H1 (cell line): ENCODE measurements around the gene ETNK1.

Source experiments
- EP300 ChIP-seq, 2 experiments: IDR thresholded peaks; 1 replicate in 1 of 2; 2 replicates in 1 of 2; pipeline ENCODE4 v1.6.1; 2011 to 2012; ENCODE audit warnings: low read depth in 2 of 2, low read length in 2 of 2, mild to moderate bottlenecking in 2 of 2, borderline replicate concordance in 1 of 2, inconsistent platforms in 1 of 2, moderate library complexity in 1 of 2
- EZH2 ChIP-seq: fragments of 200-600 bp; sonication (generic); IDR thresholded peaks from 2 replicates; pipeline ENCODE4 v1.7.1; 2012; ENCODE audit warnings: low read depth, mild to moderate bottlenecking, moderate library complexity, low read length, inconsistent platforms; ENCODE audit not compliant: severe bottlenecking
- POLR2A ChIP-seq, 2 experiments: IDR thresholded peaks; 1 replicate in 1 of 2; 2 replicates in 1 of 2; pipeline ENCODE4 v1.6.1; 2011; ENCODE audit warnings: low read depth in 2 of 2, low read length in 2 of 2, mild to moderate bottlenecking in 2 of 2; ENCODE audit errors: control extremely low read depth in 1 of 2
- TEAD4 ChIP-seq: IDR thresholded peaks from 2 replicates; pipeline ENCODE4 v1.6.1; 2012; ENCODE audit warnings: low read depth, low read length, inconsistent platforms, mixed read lengths
- TF ChIP-seq, protein P1 (sequence below), 3 experiments: IDR thresholded peaks; 1 replicate in 2 of 3; 2 replicates in 1 of 3; pipeline versions ENCODE4 v1.5.1 to v1.6.1; 2011; ENCODE audit warnings: low read length in 3 of 3, mild to moderate bottlenecking in 3 of 3, inconsistent platforms in 2 of 3, low read depth in 1 of 3, moderate library complexity in 1 of 3; ENCODE audit not compliant: insufficient read depth in 1 of 3; ENCODE audit errors: control extremely low read depth in 1 of 3

DNA sequence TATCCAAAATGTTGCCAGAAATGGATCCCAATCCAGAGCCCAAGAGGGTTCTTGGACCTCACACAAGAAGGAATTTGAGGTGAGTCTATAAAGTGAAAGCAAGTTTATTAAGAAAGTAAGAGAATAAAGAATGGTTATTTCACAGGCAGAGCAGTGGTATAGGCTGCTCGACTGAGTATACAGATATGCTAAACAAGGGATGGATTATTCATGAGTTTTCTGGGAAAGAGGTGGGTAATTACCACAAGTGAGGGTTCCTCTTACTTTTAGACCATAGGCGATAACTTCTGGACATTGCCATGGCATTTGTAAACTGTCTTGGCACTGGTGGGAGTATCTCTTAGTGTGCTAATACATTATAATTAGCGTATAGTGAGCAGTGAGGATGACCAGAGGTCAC lies 73.6 kb downstream of the ETNK1 start:
- TF ChIP-seq EP300 (IDR thresholded peaks at IDR 0.05; ENCODE audit: borderline replicate concordance in 1 of 2, low read depth in 2 of 2, low read length in 2 of 2) (no peak), EZH2 (no peak), POLR2A (IDR thresholded peaks at IDR 0.05; ENCODE audit: control extremely low read depth in 1 of 2, low read depth in 2 of 2, low read length in 2 of 2) (no peak), TEAD4 (no peak)
- TF ChIP-seq, protein P1, sequence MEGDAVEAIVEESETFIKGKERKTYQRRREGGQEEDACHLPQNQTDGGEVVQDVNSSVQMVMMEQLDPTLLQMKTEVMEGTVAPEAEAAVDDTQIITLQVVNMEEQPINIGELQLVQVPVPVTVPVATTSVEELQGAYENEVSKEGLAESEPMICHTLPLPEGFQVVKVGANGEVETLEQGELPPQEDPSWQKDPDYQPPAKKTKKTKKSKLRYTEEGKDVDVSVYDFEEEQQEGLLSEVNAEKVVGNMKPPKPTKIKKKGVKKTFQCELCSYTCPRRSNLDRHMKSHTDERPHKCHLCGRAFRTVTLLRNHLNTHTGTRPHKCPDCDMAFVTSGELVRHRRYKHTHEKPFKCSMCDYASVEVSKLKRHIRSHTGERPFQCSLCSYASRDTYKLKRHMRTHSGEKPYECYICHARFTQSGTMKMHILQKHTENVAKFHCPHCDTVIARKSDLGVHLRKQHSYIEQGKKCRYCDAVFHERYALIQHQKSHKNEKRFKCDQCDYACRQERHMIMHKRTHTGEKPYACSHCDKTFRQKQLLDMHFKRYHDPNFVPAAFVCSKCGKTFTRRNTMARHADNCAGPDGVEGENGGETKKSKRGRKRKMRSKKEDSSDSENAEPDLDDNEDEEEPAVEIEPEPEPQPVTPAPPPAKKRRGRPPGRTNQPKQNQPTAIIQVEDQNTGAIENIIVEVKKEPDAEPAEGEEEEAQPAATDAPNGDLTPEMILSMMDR (IDR thresholded peaks at IDR 0.05; ENCODE audit: control extremely low read depth in 1 of 3, insufficient read depth in 1 of 3, low read depth in 1 of 3, low read length in 3 of 3): no peak
